ENCODE measurements around the gene KIFBP. TPM values are rescaled to one million over a fixed set of nuclear protein-coding genes. Genes with fewer than 3 reads are reported as not detected.

Gene KIFBP
- total and polyA plus RNA-seq, 9 of the 15 experiments (the other 6 are each of a cell fraction or from before 2014, with no cell fraction given): 5.6 to 23.2 (median 14.8) TPM

DNA sequence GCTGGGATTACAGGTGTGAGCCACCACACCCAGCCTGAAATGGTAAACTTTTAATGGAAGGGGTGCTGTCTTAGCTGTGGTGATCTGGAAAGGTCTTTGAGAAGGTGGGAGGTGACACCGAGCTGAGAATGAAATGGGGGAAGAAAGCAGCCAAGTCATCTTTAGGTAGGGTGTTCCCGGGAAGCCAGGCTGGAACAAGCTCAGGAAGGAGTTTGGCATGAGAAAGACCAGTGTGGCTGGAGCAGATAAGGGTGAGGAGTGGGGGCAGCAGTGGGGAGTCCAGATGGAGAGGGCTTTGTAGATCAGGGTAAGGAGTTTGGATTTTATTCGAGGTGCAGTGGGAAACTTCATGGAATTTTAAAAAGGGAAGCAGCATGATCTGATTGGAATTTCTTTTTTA is 30.0 kb downstream of the KIFBP start (continued):
- TF ChIP-seq, protein P1, sequence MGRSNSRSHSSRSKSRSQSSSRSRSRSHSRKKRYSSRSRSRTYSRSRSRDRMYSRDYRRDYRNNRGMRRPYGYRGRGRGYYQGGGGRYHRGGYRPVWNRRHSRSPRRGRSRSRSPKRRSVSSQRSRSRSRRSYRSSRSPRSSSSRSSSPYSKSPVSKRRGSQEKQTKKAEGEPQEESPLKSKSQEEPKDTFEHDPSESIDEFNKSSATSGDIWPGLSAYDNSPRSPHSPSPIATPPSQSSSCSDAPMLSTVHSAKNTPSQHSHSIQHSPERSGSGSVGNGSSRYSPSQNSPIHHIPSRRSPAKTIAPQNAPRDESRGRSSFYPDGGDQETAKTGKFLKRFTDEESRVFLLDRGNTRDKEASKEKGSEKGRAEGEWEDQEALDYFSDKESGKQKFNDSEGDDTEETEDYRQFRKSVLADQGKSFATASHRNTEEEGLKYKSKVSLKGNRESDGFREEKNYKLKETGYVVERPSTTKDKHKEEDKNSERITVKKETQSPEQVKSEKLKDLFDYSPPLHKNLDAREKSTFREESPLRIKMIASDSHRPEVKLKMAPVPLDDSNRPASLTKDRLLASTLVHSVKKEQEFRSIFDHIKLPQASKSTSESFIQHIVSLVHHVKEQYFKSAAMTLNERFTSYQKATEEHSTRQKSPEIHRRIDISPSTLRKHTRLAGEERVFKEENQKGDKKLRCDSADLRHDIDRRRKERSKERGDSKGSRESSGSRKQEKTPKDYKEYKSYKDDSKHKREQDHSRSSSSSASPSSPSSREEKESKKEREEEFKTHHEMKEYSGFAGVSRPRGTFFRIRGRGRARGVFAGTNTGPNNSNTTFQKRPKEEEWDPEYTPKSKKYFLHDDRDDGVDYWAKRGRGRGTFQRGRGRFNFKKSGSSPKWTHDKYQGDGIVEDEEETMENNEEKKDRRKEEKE (IDR thresholded peaks at IDR 0.05; ENCODE audit: borderline replicate concordance in 1 of 2, control insufficient read depth in 1 of 2, low read depth in 2 of 2, low read length in 1 of 2): no peak
- TF ChIP-seq, protein P2, sequence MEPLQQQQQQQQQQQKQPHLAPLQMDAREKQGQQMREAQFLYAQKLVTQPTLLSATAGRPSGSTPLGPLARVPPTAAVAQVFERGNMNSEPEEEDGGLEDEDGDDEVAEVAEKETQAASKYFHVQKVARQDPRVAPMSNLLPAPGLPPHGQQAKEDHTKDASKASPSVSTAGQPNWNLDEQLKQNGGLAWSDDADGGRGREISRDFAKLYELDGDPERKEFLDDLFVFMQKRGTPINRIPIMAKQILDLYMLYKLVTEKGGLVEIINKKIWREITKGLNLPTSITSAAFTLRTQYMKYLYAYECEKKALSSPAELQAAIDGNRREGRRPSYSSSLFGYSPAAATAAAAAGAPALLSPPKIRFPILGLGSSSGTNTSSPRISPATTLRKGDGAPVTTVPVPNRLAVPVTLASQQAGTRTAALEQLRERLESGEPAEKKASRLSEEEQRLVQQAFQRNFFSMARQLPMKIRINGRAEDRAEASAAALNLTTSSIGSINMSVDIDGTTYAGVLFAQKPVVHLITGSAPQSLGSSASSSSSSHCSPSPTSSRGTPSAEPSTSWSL (CRISPR knock-in tag; IDR thresholded peaks at IDR 0.05; ENCODE audit: borderline replicate concordance): no peak
- no peak for TF ChIP-seq TAF9B (IDR thresholded peaks at IDR 0.05; ENCODE audit: partially characterized antibody)
- TF ChIP-seq, protein P3, sequence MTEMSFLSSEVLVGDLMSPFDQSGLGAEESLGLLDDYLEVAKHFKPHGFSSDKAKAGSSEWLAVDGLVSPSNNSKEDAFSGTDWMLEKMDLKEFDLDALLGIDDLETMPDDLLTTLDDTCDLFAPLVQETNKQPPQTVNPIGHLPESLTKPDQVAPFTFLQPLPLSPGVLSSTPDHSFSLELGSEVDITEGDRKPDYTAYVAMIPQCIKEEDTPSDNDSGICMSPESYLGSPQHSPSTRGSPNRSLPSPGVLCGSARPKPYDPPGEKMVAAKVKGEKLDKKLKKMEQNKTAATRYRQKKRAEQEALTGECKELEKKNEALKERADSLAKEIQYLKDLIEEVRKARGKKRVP (CRISPR knock-in tag; IDR thresholded peaks at IDR 0.05): no peak
- peak; percentile 63 for TF ChIP-seq PHB2 (IDR thresholded peaks at IDR 0.05; ENCODE audit: low read depth)
- no peak for TF ChIP-seq SMARCA5 (IDR thresholded peaks at IDR 0.05)
- TF ChIP-seq ZNF253 (CRISPR knock-in tag; conservative IDR thresholded peaks at IDR 0.05): no peak
- TF ChIP-seq ARID1B (IDR thresholded peaks at IDR 0.05): peak; percentile 94
- TF ChIP-seq ZNF184 (CRISPR knock-in tag; IDR thresholded peaks at IDR 0.05): no peak
- TF ChIP-seq, protein P4, sequence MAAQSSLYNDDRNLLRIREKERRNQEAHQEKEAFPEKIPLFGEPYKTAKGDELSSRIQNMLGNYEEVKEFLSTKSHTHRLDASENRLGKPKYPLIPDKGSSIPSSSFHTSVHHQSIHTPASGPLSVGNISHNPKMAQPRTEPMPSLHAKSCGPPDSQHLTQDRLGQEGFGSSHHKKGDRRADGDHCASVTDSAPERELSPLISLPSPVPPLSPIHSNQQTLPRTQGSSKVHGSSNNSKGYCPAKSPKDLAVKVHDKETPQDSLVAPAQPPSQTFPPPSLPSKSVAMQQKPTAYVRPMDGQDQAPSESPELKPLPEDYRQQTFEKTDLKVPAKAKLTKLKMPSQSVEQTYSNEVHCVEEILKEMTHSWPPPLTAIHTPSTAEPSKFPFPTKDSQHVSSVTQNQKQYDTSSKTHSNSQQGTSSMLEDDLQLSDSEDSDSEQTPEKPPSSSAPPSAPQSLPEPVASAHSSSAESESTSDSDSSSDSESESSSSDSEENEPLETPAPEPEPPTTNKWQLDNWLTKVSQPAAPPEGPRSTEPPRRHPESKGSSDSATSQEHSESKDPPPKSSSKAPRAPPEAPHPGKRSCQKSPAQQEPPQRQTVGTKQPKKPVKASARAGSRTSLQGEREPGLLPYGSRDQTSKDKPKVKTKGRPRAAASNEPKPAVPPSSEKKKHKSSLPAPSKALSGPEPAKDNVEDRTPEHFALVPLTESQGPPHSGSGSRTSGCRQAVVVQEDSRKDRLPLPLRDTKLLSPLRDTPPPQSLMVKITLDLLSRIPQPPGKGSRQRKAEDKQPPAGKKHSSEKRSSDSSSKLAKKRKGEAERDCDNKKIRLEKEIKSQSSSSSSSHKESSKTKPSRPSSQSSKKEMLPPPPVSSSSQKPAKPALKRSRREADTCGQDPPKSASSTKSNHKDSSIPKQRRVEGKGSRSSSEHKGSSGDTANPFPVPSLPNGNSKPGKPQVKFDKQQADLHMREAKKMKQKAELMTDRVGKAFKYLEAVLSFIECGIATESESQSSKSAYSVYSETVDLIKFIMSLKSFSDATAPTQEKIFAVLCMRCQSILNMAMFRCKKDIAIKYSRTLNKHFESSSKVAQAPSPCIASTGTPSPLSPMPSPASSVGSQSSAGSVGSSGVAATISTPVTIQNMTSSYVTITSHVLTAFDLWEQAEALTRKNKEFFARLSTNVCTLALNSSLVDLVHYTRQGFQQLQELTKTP (IDR thresholded peaks at IDR 0.05; ENCODE audit: low read depth in 1 of 2, partially characterized antibody in 2 of 2): peak in 1 of 2 experiments; percentile 37
- TF ChIP-seq, protein P5, sequence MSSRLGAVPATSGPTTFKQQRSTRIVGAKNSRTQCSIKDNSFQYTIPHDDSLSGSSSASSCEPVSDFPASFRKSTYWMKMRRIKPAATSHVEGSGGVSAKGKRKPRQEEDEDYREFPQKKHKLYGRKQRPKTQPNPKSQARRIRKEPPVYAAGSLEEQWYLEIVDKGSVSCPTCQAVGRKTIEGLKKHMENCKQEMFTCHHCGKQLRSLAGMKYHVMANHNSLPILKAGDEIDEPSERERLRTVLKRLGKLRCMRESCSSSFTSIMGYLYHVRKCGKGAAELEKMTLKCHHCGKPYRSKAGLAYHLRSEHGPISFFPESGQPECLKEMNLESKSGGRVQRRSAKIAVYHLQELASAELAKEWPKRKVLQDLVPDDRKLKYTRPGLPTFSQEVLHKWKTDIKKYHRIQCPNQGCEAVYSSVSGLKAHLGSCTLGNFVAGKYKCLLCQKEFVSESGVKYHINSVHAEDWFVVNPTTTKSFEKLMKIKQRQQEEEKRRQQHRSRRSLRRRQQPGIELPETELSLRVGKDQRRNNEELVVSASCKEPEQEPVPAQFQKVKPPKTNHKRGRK (tag; IDR thresholded peaks at IDR 0.05): no peak
- TF ChIP-seq, protein P6, sequence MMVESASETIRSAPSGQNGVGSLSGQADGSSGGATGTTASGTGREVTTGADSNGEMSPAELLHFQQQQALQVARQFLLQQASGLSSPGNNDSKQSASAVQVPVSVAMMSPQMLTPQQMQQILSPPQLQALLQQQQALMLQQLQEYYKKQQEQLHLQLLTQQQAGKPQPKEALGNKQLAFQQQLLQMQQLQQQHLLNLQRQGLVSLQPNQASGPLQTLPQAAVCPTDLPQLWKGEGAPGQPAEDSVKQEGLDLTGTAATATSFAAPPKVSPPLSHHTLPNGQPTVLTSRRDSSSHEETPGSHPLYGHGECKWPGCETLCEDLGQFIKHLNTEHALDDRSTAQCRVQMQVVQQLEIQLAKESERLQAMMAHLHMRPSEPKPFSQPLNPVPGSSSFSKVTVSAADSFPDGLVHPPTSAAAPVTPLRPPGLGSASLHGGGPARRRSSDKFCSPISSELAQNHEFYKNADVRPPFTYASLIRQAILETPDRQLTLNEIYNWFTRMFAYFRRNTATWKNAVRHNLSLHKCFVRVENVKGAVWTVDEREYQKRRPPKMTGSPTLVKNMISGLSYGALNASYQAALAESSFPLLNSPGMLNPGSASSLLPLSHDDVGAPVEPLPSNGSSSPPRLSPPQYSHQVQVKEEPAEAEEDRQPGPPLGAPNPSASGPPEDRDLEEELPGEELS (CRISPR knock-in tag; IDR thresholded peaks at IDR 0.05; ENCODE audit: borderline replicate concordance): no peak
- TF ChIP-seq ZBTB1 (CRISPR knock-in tag; IDR thresholded peaks at IDR 0.05; ENCODE audit: borderline replicate concordance, low read depth): no peak

All from K562 (cell line).